Activated T-cell treated with anti-CD3 and anti-CD28 coated beads for 24 hours (primary cell): ENCODE measurements around the gene GRAPL.
"Not testable (repeated sequence)": the region's sequence is repeated elsewhere in the genome, so short reads cannot be mapped to it uniquely, and the experiment has no call there.

Source experiments
- DNase-seq: peaks from one replicate; pipeline ENCODE4 v3.0.0-alpha.2; 2020; ENCODE audit warnings: low read depth

Gene GRAPL

GRCh38 chr17:19188870-19189708 is 61.7 kb downstream of the GRAPL start:
- not testable (repeated sequence) for DNase-seq

GRCh38 chr17:19189781-19190405 is 62.5 kb downstream of the GRAPL start:
- DNase-seq, result not testable (repeated sequence)

GRCh38 chr17:19196382-19197204 is 69.2 kb downstream of the GRAPL start:
- DNase-seq, result peak; percentile 2

GRCh38 chr17:19202448-19202847 is 75.1 kb downstream of the GRAPL start:
- not testable (repeated sequence) for DNase-seq

GRCh38 chr17:19203429-19203828 is 76.0 kb downstream of the GRAPL start:
- not testable (repeated sequence) for DNase-seq
